ENCODE results near the gene ZSCAN18.

The ZSCAN18 gene

DNA sequence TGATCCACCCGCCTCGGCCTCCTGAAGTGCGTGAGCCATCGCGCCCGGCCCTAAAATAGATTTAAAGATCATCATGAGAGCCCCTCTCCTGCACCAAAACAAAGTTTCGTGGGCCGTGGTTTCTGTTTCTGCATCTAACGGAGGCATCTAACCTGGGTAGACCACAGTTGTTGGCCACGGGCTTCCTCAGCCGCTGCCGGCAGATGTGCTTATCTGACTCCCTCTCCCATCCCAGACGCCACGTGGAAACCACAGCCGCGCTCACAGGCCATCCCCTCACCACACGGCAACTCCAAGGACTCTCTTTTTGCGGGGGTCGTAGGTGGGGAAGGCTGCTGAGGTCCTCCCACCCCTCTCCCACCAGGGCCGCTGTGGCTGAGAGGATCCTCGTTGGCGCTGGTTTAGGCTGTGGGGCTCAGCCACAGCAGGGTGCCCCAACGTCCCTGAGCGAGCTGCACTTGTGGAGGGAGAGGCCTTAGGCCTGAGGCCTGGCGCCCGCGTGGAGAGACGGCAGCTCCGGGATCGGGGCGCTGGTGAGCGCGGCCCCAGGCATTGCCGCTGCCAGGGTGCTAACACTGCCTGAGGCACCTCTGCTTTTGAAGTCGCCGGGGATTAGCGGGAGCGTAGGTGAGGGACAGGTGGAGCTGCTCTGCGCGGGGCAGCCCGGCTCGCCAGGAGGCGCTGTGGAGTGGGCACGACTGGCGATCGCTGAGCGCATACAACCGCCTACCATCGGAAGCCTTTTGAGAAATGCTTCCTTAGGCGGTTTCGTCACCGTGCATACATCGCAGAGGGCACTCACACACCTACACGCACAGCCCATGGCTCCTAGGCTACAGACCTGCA is 55.3 kb downstream of the ZSCAN18 start:
- no peak for FAIRE-seq

DNA sequence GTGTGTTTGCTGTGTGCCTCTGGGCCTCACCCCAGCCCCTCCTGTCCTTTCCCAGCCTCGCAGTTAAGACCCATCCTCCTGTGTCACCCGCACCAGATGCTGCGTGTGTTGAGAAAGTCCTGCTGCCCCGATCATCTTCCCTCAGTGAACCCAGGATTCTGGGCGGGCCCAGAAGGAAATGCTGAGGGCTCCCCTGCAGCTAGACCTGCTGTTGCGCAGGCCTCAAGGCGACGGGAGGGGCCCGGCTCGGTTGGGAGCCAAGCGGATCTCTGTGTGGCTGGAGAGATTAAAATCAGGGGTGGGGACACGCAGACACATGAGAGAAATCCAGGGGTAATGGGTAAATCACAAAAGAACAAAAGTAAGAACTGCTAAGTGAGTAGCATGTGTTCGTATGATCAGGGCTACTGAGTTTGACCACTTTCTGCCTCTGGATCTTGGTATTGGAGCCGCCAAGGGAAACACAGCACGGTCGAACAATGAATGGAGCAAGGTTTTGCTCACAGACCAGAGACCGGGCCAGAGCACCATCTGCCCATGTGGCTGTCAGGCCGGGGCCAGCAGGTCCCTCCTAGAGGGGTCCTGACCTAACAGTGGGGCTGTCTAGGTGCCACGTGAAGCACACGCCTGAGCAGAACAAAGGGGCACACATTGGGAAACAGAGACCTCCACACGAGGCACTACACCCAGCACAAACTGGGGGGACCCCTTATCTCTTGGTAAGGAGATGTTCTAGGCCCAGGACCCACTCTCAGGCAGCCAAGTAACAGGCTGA is 57.1 kb downstream of the ZSCAN18 start:
- FAIRE-seq = no peak

DNA sequence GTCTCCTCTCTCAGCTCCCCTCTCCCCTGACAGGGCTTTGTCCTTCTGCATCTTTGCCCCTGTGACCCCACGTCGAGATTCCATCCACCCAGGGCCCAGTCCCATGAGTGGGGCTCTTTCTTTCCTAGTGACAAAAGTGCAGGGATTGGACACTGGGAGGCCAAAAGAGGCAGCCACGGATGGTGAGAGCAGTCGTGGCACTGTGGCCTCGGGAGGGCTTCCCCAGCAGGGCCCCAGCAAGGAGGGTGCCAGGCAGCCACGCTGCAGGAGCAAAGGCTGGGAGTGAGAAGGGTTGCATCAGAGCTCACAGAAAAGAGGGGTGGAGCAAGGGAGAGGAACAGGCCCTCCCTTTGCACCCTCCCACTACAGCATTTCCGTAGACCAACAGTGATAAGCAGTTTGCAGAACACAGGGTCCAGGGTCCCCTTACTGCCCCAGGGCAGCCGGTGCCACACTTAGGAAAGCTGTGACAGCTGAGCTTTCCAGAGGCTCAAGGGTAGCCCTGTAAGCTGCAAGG is 59.3 kb downstream of the ZSCAN18 start:
- FAIRE-seq = no peak

DNA sequence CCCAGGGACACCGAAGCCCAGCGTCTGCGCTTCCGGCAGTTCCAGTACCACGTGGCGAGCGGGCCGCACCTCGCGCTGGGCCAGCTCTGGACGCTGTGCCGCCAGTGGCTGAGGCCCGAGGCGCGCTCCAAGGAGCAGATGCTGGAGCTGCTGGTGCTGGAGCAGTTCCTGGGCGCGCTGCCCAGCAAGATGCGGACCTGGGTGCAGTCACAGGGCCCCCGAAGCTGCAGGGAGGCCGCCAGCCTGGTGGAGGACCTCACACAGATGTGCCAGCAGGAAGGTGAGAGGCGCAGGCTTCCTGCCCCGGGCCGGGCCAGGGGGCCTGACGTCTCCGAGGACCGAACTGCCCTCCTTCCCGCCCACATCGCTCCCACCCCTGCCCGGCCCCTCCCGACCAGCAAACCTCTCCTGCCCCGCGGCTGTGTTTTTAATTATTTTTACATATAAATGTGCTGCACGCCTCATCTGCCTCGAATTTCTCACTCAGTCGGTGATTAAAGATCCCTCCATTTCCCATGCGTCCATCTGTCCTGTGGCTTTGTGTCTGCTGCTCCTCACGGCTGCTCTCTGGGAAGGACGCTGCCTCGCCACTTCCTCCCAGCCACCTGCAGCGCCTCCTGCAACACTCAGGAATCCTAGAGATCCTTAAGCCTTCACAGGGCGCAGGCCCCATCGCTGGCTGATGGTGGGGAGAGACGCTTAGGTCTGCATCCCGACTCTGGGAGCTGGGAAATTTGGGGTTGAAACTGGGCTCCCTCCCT is 59.9 kb downstream of the ZSCAN18 start:
- FAIRE-seq = no peak

DNA sequence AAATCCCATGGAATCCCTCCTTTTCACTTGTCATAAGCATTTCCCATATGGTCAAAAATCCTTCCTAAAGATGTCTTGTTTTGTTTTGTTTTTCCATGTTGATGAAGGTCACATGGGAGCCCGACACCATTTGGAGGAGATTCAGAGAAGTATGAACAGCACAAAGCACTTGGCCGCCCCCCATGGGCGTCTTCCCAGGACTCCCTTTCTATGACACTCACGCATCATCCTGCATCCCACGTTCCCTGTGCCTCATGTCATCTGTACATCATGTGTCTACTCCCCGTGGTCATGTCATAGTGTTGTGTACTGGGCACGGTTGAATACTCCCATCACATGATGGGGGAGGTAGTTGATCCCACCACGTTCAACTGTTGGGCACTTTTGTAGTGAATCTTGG is 62.2 kb downstream of the ZSCAN18 start:
- FAIRE-seq = no peak

DNA sequence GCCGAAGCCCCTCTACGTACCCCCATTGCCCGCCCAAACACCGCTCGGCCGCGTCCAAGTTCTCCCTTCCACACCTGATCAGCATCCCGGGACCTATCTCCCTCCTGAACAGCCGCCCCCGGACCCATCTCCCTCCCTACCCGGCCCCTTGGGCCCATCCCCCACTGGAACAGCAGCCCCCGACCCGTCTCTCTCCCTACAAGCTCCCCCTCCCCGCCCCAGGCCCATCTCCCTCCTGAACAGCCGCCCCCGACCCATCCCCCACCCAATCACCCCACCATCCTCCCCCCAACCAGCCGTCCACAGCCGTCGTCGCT is 63.6 kb downstream of the ZSCAN18 start:
- no peak for FAIRE-seq

Data from TTC549 (cell line).